ENCODE data around the gene RTKN.
A peak's percentile ranks its signal among the peaks of the same experiment; 100 is the strongest.
"Not testable (repeated sequence)": the region's sequence is repeated elsewhere in the genome, so short reads cannot be mapped to it uniquely, and the experiment has no call there.

RTKN gene

DNA sequence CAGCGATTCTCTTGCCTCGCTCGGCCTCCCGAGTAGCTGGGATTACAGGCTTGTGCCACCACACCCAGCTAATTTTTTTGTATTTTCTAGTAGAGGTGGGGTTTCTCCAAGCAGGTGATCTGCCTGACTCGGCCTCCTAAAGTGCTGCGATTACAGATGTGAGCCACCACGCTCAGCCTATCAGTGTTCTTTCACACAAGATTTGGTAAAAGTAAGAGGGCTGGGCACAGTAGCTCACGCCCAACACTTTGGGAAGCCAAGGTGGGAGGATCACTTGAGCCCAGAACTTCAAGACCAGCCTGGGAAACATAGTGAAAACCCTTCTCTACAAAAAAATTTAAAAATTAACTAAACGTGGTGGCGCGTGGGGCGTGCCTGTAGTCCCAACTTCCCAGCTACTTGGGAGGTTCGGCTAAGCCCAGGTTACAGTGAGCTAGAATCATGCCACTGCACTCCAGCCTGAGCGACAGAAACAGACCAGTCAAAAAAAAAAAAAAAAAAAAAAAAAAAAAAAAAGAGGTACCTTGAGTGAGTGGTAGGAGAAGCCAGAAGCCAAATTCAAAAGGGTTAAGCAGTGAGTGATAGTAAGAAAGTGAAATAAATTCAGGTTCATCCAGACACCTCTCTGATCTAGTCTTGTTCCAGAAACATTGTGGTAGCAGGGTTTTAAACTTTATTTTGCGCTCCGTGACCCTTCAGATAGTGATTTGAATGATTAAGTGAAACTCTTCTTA is 29.8 kb upstream of the RTKN start:
- TF ChIP-seq, protein P1, sequence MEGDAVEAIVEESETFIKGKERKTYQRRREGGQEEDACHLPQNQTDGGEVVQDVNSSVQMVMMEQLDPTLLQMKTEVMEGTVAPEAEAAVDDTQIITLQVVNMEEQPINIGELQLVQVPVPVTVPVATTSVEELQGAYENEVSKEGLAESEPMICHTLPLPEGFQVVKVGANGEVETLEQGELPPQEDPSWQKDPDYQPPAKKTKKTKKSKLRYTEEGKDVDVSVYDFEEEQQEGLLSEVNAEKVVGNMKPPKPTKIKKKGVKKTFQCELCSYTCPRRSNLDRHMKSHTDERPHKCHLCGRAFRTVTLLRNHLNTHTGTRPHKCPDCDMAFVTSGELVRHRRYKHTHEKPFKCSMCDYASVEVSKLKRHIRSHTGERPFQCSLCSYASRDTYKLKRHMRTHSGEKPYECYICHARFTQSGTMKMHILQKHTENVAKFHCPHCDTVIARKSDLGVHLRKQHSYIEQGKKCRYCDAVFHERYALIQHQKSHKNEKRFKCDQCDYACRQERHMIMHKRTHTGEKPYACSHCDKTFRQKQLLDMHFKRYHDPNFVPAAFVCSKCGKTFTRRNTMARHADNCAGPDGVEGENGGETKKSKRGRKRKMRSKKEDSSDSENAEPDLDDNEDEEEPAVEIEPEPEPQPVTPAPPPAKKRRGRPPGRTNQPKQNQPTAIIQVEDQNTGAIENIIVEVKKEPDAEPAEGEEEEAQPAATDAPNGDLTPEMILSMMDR (conservative IDR thresholded peaks at IDR 0.05; ENCODE audit: low read depth, low read length): no peak
- H3K4me3 ChIP-seq (ENCODE audit: low read length): peak overlapping the region; percentile 68
- no peak for DNase-seq (ENCODE audit: low read depth)

DNA sequence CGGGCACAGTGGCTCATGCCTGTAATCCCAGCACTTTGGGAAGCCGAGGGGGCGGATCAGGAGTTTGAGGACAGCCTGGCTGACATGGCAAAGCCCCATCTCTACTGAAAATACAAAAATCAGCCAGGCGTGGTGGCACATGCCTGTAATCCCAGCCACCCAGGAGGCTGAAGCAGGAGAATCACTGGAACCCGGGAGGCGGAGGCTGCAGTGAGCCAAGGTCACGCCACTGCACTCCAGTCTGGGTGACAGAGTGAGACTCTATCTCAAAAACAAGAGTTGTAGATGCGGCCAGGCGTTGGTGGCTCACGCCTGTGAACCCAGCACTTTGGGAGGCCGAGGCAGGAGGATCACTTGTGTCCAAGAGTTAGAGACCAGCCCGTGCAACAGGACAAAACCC is 29.0 kb upstream of the RTKN start:
- DNase-seq (ENCODE audit: low read depth); H3K4me3 ChIP-seq (ENCODE audit: low read length): not testable (repeated sequence)

DNA sequence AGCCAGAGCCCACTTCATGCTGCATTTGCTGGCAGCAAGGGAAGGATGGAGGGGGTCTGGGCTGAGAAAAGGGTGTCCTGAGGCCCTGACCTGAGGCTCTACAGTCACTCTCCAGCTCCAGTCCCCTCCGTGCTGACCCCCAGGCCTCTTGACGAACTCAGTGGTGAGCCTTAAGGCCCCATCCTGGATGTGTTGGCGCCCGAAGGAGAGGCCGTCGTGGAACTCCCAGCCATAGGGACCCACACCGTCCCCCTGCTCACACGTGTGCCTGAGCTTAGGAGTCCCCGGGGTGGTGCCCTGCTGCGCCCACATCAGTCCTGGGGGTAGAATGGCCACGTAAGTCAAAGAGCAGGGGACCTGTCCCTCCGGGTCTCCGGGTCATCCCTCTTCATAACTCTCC is 22.7 kb upstream of the RTKN start:
- no peak for DNase-seq (ENCODE audit: low read depth)
- TF ChIP-seq, protein P1 (conservative IDR thresholded peaks at IDR 0.05; ENCODE audit: low read depth, low read length): no peak
- H3K4me3 ChIP-seq (ENCODE audit: low read length): peak overlapping the region; percentile 79

DNA sequence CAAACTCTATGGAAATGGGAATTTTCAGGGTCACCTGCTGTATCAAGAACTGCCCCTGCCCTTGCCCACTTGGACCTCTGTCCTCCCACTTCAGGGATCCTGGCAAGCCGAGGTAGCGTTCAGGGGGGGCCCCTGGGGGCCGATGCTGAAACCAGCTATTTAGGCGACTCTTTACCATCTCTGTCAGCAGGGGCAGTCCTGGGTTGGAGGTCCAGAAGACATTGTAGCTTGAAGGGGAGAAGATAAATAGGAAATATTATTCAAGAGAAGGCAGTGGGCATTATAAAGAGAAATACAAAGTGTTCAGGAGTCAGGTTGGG is 21.0 kb upstream of the RTKN start:
- TF ChIP-seq, protein P1 (conservative IDR thresholded peaks at IDR 0.05; ENCODE audit: low read depth, low read length): no peak
- no peak for DNase-seq (ENCODE audit: low read depth)
- no peak overlapping the region for H3K4me3 ChIP-seq (ENCODE audit: low read length)

DNA sequence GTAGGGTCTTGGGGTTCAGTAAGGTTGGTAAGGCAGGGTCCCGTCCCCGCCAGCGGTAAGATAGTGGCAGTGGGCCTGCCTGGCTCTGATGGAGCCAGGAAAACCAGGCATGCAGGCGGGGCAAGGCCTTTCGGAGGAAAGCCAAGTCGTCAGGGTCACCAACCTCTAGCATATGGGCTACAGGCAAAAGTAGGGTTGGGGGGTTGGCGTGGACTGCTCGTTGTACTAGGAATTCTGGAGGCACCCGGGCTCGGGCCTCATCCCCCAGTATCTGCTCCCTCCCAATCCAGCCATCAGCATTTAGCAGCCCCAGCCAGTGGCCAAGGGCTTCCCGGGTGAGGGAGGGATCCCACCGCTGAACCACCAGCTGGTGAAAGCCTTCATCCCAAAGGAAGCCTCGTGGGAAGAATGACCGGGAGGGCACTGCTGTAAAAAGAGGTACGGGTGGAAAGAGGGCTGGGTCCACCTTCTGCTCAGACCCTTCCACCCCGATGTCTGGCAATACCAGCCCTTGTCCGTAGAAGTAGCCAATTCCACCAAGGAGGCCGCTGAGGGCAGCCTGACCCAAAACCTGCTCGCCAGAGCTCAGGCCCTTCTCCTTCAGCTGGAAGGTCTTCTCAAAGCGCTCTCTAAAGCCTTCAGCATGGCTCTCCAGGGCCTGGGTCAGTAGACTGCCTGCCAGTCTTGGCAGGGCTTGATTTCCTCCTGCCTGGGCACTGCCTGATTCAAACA is 20.5 kb upstream of the RTKN start:
- TF ChIP-seq, protein P1 (conservative IDR thresholded peaks at IDR 0.05; ENCODE audit: low read depth, low read length): no peak
- DNase-seq (ENCODE audit: low read depth): no peak
- H3K4me3 ChIP-seq (ENCODE audit: low read length): no peak overlapping the region

DNA sequence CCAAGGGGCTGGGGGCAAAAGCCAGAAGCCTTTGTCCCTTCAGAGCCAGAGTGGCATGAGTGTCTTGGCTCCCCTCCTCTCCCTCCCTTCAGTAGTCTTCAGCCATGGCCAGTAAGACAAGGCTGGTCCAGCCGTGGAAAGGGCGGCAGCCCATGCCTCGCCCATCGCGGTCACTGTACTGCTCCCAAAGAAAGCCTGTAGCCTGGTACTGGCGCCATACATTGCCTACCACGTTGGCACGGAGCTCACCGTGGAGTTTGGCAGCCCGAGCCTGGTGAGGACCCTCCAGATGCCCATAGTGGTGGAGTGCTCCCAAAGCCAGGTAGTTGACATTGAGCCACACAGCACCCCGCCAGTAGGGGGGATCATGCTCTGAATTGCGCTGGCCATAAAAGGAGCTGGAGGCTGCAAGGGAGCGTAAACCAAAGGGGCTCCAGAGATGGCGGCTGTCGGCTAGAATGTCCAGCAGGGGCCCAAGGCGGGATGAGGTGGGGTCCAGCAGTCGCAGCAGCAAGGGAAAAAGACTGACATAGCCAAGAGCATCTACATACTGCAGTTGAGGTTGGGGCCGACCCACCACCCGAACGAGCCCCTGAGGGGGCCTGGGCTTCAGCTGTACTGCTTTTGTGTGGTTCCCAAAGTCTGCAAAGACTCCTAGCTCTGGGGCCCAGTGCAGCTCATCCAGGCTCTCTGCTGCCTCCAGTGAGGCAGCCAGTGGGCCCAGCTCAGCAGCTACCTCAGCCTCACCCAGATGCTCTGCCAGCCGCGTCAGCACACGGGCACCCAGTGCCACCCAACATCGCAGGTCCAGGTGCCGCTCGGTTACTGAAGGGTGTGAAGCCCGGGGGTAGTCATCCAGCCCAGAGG is 19.7 kb upstream of the RTKN start:
- DNase-seq (ENCODE audit: low read depth): no peak
- no peak overlapping the region for H3K4me3 ChIP-seq (ENCODE audit: low read length)
- TF ChIP-seq, protein P1 (conservative IDR thresholded peaks at IDR 0.05; ENCODE audit: low read depth, low read length): peak; percentile 24

DNA sequence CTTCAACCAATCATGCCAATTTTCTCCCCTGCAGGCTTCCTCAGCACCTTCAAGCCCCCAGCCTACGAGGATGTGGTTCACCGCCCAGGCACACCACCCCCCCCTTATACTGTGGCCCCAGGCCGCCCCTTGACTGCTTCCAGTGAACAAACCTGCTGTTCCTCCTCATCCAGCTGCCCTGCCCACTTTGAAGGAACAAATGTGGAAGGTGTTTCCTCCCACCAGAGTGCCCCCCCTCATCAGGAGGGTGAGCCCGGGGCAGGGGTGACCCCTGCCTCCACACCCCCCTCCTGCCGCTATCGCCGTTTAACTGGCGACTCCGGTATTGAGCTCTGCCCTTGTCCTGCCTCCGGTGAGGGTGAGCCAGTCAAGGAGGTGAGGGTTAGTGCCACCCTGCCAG is 18.4 kb upstream of the RTKN start:
- not testable (repeated sequence) for DNase-seq (ENCODE audit: low read depth); H3K4me3 ChIP-seq (ENCODE audit: low read length)

DNA sequence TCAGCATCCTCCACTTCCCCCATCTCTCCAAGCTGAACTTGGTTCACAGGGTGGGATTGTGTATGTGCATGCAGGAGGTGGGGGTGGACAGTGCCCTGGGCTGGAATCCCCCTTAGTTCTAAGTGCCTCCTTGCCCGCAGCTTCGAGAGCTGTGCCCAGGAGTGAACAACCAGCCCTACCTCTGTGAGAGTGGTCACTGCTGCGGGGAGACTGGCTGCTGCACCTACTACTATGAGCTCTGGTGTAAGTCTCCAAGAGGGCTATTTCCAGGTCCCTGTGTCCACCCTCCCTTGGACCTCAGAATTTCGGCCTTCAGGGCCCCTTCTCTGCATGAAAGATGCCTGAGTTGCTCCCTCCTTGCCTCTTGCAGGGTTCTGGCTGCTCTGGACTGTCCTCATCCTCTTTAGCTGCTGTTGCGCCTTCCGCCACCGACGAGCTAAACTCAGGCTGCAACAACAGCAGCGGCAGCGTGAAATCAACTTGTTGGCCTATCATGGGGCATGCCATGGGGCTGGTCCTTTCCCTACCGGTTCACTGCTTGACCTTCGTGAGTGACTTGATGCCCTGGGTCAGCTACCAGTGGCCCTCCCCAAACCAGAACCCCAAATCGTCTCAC is 17.9 kb upstream of the RTKN start:
- peak overlapping the region; percentile 99 for H3K4me3 ChIP-seq (ENCODE audit: low read length)

More for the DNA sequence above, 17.9 kb upstream of the RTKN start:
- not testable (repeated sequence) for DNase-seq (ENCODE audit: low read depth)
